ENCODE results near the gene TNFAIP3. TPM values are rescaled to one million over a fixed set of nuclear protein-coding genes. Genes with fewer than 3 reads are reported as not detected.

TNFAIP3 gene
- total RNA-seq, 4 donors from 2014 or later = 13.4 to 29.9 (median 26.2) TPM

DNA sequence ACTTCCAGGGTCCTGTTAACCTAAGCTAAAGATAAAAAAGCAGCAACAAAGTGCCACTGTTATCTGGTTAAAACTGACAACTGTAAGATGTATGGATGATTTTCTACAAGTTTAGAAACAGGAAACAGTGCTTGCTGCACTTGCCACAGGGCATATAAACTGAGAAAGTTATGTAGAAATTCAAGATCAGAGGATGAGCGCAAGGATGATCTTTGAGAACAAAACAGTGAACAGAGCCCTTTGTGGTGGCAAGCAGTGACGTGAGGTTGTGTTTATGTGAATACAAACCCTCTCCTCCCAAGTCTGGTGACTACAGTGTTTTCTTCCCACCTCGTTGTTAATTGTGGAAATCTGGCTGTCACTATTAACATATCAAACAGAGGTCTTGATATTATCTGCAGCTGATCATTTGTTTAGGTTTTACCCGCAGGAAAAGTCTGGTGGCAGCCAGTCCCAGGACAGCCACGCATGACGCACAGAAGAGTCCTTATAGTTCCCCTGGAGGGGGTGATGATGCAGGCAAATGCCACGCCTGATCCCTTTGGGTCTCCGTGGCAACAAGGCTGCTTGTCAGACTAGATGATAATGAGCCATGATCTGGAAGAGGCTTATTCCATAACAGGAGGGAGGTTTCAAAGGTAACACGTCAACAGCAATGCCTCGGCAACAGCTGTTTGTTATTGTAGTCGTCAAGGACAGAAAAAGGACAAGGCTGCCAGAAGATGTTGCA is 43.1 kb upstream of the TNFAIP3 start:
- peak; percentile 75 to 92 for DNase-seq (ENCODE audit: low spot score in 2 of 2)
- no peak overlapping the region for H3K4me3 ChIP-seq (ENCODE audit: low read depth, poor library complexity, severe bottlenecking)
- intact Hi-C loops (cut with DNase I; ENCODE audit: low total_unique reads) = no loop called here
- 10 to 16% methylated on average over 11 of the region's 11 CpGs for WGBS, 2 donors
- no peak for TF ChIP-seq POLR2A (IDR thresholded peaks at IDR 0.05)
- TF ChIP-seq, protein P1, sequence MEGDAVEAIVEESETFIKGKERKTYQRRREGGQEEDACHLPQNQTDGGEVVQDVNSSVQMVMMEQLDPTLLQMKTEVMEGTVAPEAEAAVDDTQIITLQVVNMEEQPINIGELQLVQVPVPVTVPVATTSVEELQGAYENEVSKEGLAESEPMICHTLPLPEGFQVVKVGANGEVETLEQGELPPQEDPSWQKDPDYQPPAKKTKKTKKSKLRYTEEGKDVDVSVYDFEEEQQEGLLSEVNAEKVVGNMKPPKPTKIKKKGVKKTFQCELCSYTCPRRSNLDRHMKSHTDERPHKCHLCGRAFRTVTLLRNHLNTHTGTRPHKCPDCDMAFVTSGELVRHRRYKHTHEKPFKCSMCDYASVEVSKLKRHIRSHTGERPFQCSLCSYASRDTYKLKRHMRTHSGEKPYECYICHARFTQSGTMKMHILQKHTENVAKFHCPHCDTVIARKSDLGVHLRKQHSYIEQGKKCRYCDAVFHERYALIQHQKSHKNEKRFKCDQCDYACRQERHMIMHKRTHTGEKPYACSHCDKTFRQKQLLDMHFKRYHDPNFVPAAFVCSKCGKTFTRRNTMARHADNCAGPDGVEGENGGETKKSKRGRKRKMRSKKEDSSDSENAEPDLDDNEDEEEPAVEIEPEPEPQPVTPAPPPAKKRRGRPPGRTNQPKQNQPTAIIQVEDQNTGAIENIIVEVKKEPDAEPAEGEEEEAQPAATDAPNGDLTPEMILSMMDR (IDR thresholded peaks at IDR 0.05) = no peak

DNA sequence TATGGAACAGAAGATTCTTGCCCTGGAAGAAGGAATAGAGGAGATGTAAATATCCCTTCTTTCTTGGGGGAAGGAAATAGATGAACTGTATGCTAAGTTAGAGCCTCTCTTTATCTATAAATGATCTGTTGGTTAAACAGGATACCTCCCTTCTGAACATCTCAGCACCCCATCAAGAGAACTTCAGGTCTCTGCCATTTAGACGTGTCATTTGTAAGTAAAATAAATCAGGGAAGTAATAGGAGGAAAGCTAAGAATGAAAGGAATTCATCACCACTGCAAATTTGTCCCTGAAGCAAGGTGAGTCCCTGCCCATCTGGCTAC is 42.5 kb upstream of the TNFAIP3 start:
- H3K4me3 ChIP-seq (ENCODE audit: low read depth, poor library complexity, severe bottlenecking) = no peak overlapping the region
- TF ChIP-seq, protein P1 (IDR thresholded peaks at IDR 0.05) = no peak
- no peak for TF ChIP-seq POLR2A (IDR thresholded peaks at IDR 0.05)
- intact Hi-C loops (cut with DNase I; ENCODE audit: low total_unique reads) = no loop called here
- WGBS, 2 donors = 19% methylated on average over 1 of the region's 1 CpG
- no peak for DNase-seq (ENCODE audit: low spot score in 2 of 2)

- 44 to 47% methylated on average over 2 of the region's 2 CpGs for WGBS, 2 donors
- no peak for DNase-seq (ENCODE audit: low spot score in 2 of 2)
- no peak for TF ChIP-seq POLR2A (IDR thresholded peaks at IDR 0.05)
- TF ChIP-seq, protein P1 (IDR thresholded peaks at IDR 0.05) = no peak
- intact Hi-C loops (cut with DNase I; ENCODE audit: low total_unique reads) = no loop called here
- no peak overlapping the region for H3K4me3 ChIP-seq (ENCODE audit: low read depth, poor library complexity, severe bottlenecking)
Observed at GRCh38 chr6:137824896-137825295, 42.2 kb upstream of the TNFAIP3 start.

GRCh38 chr6:137827411-137827940 is 39.6 kb upstream of the TNFAIP3 start:
- WGBS, 2 donors = 76 to 78% methylated on average over 5 of the region's 5 CpGs
- no peak for DNase-seq (ENCODE audit: low spot score in 2 of 2)
- no peak overlapping the region for H3K4me3 ChIP-seq (ENCODE audit: low read depth, poor library complexity, severe bottlenecking)
- intact Hi-C loops (cut with DNase I; ENCODE audit: low total_unique reads) = no loop called here
- TF ChIP-seq, protein P1 (IDR thresholded peaks at IDR 0.05) = no peak
- TF ChIP-seq POLR2A (IDR thresholded peaks at IDR 0.05) = no peak

GRCh38 chr6:137827977-137828810 is 38.9 kb upstream of the TNFAIP3 start:
- no peak for TF ChIP-seq POLR2A (IDR thresholded peaks at IDR 0.05)
- TF ChIP-seq, protein P1 (IDR thresholded peaks at IDR 0.05) = no peak
- no peak for DNase-seq (ENCODE audit: low spot score in 2 of 2)
- 61 to 85% methylated on average over 4 of the region's 4 CpGs for WGBS, 2 donors
- no peak overlapping the region for H3K4me3 ChIP-seq (ENCODE audit: low read depth, poor library complexity, severe bottlenecking)
- intact Hi-C loops (cut with DNase I; ENCODE audit: low total_unique reads) = no loop called here

Data from lower leg skin (tissue), 4 donors.